Kidney (tissue), 14 donors: ENCODE measurements around the gene GNPTAB. TPM values are rescaled to one million over a fixed set of nuclear protein-coding genes. Genes with fewer than 3 reads are reported as not detected.

ENCODE experiments used
- DNase-seq, 5 donors: peaks; one replicate each; pipeline ENCODE4 v3.0.0-alpha.2; 2013 to 2020
- FAIRE-seq: peaks from 2 replicates; lab custom pipeline; 2012; peaks lifted over from hg19 to GRCh38; lab: Jason Lieb, UNC
- H3K27ac ChIP-seq, 2 donors: one replicate each; pipeline ENCODE4 v1.7.0; 2013; ENCODE audit warnings: low read depth in 2 of 2, low read length in 2 of 2, inconsistent platforms in 1 of 2
- H3K27me3 ChIP-seq: one replicate; pipeline ENCODE4 v1.7.1; 2013; ENCODE audit warnings: low read length, inconsistent platforms; ENCODE audit not compliant: control insufficient read depth, insufficient read depth
- H3K36me3 ChIP-seq, 3 donors: one replicate each; pipeline versions ENCODE4 v1.7.0 to v1.7.1; 2013; ENCODE audit warnings: low read length in 3 of 3, control low read depth in 1 of 3, inconsistent platforms in 1 of 3; ENCODE audit not compliant: insufficient read depth in 3 of 3, control insufficient read depth in 2 of 3
- H3K4me1 ChIP-seq, 3 donors: one replicate each; pipeline versions ENCODE4 v1.7.0 to v1.7.1; 2013; ENCODE audit warnings: low read length in 3 of 3, inconsistent platforms in 1 of 3, low read depth in 1 of 3; ENCODE audit not compliant: control insufficient read depth in 2 of 3, insufficient read depth in 2 of 3
- H3K4me3 ChIP-seq, 3 donors: one replicate each; pipeline versions ENCODE4 v1.7.0 to v1.8.1; 2013; ENCODE audit warnings: low read length in 3 of 3, control low read depth in 1 of 3, inconsistent platforms in 1 of 3
- H3K9ac ChIP-seq, 3 donors: one replicate each; pipeline versions ENCODE4 v1.7.0 to v1.7.1; 2013; ENCODE audit warnings: low read length in 3 of 3, control low read depth in 1 of 3, inconsistent platforms in 1 of 3
- H3K9me3 ChIP-seq, 3 donors: one replicate each; pipeline versions ENCODE4 v1.7.0 to v1.7.1; 2013; ENCODE audit warnings: low read length in 3 of 3, control low read depth in 1 of 3, inconsistent platforms in 1 of 3; ENCODE audit not compliant: control insufficient read depth in 2 of 3, insufficient read depth in 1 of 3
- CTCF ChIP-seq: IDR thresholded peaks from 3 replicates; pipeline ENCODE4 v1.5.1; 2012; ENCODE audit warnings: mild to moderate bottlenecking, moderate library complexity, borderline replicate concordance; ENCODE audit not compliant: insufficient read depth; ENCODE audit errors: extremely low read depth
- intact Hi-C: fragments of 100-400 bp; cut with DNase I; formaldehyde crosslinking; loops from one replicate; pipeline ENCODE4 v1.11.1; 2022
- polyA plus RNA-seq: library from polyadenylated mRNA; stranded (reverse); fragments of 350-450 nt; fragmentation: Illumina TruSeq; extraction: RNeasy Lipid Tissue Mini Kit (QIAGEN cat#74804); gene quantifications from one replicate; pipeline ENCODE4 v1.2.3, GENCODE V29; 2014; ENCODE audit warnings: low read depth, low replicate concordance; ENCODE audit not compliant: insufficient read depth
- total RNA-seq: library from RNA; stranded (reverse); fragmentation: NEBNext Ultra II Directional; extraction: Animal tissue kit (Norgen Biotek cat#: 25700); gene quantifications from one replicate; pipeline ENCODE4 v1.2.1, GENCODE V29; 2021
- donor health status: control.
- donor health status: control.
- donor health status: control.
- donor health status: control.
- donor health status: control.
- donor health status: DM: yes; HTN: yes; CAD: no.
- donor health status: Normal renal cell carcinoma (clear cell type).

The GNPTAB gene
- total and polyA plus RNA-seq, 2 donors from 2014 or later: 17.8 to 46.0 TPM

GRCh38 chr12:101743242-101743641 lies 87.5 kb downstream of the GNPTAB start:
- Histone ChIP-seq H3K9me3 (no peaks in the 10 kb centered on the region), H3K27ac (no peak overlapping the region), H3K27me3 (no peaks in the 10 kb centered on the region), H3K4me3 (no peak overlapping the region), H3K36me3 (peaks cover 0 to 22% (median 2%) of the 10 kb centered on the region in 3 donors), H3K4me1 (no peaks in the 10 kb centered on the region), H3K9ac (no peak overlapping the region)
- no peak for TF ChIP-seq CTCF
- no peak for DNase-seq
- intact Hi-C loops: no loop called here
- FAIRE-seq: no peak

GRCh38 chr12:101740980-101741379 lies 89.8 kb downstream of the GNPTAB start:
- TF ChIP-seq CTCF: no peak
- H3K27ac ChIP-seq: no peak overlapping the region
- peaks cover 0 to 22% (median 5%) of the 10 kb centered on the region in 3 donors for H3K36me3 ChIP-seq
- intact Hi-C loops: no loop called here
- no peaks in the 10 kb centered on the region for H3K9me3 ChIP-seq
- no peak overlapping the region for H3K4me3 ChIP-seq
- H3K9ac ChIP-seq: no peak overlapping the region
- FAIRE-seq (no peak), DNase-seq (no peak)
- no peaks in the 10 kb centered on the region for H3K27me3 ChIP-seq
- H3K4me1 ChIP-seq: no peaks in the 10 kb centered on the region

GRCh38 chr12:101740566-101740965 lies 90.2 kb downstream of the GNPTAB start:
- no peaks in the 10 kb centered on the region for H3K4me1 ChIP-seq
- no peak for DNase-seq
- no peak overlapping the region for H3K9ac ChIP-seq
- no peaks in the 10 kb centered on the region for H3K27me3 ChIP-seq
- TF ChIP-seq CTCF: no peak
- intact Hi-C loops: no loop called here
- H3K27ac ChIP-seq: no peak overlapping the region
- H3K4me3 ChIP-seq: no peak overlapping the region
- peaks cover 0 to 22% (median 5%) of the 10 kb centered on the region in 3 donors for H3K36me3 ChIP-seq
- FAIRE-seq: no peak
- no peaks in the 10 kb centered on the region for H3K9me3 ChIP-seq
